GM10266 (cell line): ENCODE data around the gene ILKAP.

Experiments
- DNase-seq: peaks from one replicate; pipeline ENCODE4 v3.0.0; 2012; ENCODE audit errors: extremely low spot score
- TF ChIP-seq, protein P1 (sequence below): IDR thresholded peaks from 2 replicates; pipeline ENCODE4 v1.5.1; 2012; ENCODE audit warnings: mild to moderate bottlenecking, low read depth; ENCODE audit not compliant: control insufficient read depth, insufficient read depth; ENCODE audit errors: missing control alignments

The ILKAP gene

DNA sequence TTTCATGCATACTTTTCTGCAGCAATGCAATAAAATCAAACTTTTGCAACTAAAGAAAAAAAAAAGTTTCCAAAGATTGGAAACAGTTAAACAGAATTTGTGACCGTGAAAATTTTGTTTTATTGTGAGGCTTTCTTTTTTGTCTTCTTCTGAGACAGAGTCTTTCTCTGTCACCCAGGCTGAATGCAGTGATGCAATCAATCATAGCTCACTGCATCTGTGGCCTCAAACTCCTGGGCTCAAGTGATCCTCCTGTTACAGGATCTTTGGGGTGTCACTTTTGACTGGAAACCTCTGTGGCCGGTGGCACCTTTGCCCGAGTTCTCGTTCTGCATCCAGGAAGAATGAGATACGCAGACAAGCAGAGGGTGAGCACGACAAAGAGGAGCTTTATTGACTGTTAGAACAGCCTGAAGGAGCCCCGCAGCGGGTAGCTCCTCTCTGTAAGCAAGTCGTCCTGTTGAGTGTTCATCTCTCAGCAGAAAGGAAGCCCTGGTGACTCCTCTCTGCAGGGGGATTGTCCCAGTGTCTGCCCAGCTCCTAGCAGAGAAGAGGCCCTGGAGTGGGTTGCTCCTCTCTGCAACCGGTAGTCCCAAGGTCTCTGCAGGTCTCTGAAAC is 16.9 kb upstream of the ILKAP start:
- TF ChIP-seq, protein P1, sequence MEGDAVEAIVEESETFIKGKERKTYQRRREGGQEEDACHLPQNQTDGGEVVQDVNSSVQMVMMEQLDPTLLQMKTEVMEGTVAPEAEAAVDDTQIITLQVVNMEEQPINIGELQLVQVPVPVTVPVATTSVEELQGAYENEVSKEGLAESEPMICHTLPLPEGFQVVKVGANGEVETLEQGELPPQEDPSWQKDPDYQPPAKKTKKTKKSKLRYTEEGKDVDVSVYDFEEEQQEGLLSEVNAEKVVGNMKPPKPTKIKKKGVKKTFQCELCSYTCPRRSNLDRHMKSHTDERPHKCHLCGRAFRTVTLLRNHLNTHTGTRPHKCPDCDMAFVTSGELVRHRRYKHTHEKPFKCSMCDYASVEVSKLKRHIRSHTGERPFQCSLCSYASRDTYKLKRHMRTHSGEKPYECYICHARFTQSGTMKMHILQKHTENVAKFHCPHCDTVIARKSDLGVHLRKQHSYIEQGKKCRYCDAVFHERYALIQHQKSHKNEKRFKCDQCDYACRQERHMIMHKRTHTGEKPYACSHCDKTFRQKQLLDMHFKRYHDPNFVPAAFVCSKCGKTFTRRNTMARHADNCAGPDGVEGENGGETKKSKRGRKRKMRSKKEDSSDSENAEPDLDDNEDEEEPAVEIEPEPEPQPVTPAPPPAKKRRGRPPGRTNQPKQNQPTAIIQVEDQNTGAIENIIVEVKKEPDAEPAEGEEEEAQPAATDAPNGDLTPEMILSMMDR = no peak
- DNase-seq = no peak

DNA sequence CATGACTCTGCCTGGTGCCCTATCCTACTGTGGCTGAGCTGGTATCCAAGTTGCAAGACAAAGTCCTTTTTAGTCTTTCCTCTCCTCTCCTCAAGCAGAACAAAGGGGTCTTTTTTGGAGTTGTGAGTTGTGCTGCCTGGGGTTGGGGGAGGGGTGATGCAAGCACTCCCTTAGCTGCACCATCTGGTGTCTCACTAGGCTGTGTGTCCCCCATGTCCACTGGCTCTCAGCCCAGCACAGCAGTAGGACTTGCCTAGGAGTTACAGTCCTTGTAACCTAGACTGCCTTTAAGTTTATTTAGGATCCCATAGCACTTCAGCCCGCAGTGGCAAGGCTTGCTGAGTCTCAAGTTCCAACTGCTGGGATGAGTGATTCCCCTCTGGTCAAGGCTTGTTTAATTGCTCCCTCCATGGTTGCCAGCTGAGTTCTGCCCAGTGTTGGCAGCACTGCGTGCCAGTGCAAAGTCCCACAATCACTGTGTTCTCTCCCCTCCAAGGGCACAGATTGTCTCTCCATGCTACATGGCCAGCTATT is 13.2 kb upstream of the ILKAP start:
- no peak for DNase-seq
- TF ChIP-seq, protein P1 = no peak

DNA sequence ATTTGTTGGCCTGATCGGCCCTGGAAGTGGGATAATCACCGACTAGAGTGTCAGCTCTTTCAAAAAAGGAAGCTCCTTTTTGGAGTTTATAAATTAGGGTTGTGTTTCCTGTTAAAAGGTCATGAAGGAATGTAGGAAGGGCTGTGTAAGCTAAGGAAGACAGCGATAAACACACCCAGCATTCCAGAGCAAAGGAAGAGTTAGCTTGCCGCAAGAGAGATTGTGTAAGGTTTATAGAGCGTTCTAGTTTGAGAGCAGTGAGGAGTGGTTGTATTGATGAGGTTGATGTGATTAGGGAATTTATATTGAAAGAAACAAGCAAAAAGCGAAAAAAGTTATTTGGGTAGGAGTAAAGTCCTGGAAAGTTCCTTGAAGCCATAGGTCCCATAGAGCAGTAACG is 3.5 kb upstream of the ILKAP start:
- TF ChIP-seq, protein P1 = no peak
- no peak for DNase-seq

DNA sequence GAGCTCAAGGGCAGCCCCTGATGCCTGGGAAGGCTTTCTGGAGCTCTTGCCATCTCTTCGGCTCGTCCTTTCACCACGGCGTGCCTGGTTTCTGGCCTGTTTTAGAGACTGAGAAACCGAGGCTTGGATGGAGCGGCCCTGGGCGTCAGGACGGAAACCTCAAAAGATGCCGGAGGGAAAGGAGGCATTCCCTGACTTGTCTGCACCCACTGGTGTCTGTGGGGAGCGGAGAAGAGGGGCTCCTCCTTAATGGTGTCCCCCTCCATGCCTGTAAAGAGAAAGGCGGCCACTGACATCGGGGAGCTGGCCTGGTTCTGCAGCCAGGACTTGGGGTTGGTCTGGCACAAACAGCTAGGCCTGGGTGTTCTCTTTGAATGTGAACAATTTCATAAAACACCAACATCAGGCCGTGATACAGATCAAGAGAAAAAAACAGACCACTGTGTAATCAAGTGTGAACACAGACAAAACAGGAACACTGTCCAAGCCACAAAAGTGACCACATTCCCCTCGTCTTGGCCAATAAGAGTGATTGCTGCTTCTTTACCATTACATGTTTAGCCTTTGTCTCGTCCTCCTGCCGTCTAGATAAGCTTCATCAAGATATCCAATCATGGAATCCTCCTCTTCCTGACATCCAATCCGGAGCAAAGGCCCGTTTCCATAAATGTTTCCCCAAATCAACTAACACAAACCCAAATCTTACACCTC is 633 bp upstream of the ILKAP start:
- TF ChIP-seq, protein P1 = no peak
- no peak for DNase-seq

DNA sequence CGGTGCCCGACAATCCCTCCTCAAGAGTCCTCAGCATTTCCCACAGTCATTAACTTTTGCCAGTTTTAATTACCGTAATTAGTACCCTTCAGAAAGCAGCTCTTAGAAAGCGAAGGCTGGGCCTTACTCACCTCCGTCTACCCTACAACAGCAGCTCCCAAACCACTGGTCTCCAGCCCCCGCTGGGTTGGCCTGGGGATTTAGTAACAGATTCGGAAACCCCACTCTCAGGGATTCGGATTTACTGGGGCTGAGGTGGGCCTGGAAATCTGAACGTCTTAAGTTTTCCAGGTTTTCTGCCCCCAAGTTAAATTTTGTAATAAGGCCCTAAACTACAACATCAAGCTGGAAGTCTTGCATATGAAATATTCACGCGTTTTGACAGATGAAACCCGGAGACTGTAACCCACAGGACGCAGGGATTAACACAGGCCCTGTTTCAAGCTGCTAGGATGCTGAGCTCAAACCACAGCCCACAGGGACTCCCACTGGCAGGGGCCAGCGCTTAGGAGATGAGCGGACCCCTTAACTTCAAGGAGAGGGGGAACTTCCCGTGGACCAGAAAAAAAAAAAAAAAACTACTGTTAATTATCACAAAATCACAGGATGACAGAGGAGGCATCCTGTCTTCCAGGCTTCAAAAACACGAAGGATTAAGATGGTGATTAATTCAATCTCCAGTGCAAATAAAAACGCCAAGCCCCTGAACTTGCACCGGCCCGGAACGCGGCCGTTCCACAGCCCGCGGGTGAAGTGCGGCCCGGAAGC is 985 bp downstream of the ILKAP start:
- peak; percentile 53 for DNase-seq
- TF ChIP-seq, protein P1 = no peak

DNA sequence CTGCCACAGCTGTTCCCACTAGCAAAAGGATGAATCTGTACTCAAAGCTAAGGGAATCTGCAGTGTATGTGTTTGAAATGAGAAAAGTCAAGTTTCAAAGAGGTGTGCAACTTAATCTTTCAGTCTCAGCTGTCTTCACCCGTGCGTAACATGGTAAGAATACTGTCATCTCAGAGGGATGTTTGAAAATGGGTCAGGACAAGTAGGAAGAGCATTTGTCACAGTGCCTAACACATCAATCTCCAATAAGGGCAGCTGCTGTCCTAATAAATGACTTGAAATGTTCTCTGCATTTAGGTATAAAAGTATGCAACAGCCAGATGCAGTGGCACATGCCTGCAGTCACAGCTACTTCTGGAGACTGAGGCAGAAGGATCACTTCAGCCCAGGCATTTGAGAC is 13.1 kb downstream of the ILKAP start:
- TF ChIP-seq, protein P1 = no peak
- DNase-seq = no peak
